Measurements from ENCODE around the gene CREM. TPM values are rescaled to one million over a fixed set of nuclear protein-coding genes. Genes with fewer than 3 reads are reported as not detected.

The CREM gene
- total RNA-seq, 1 experiment from 2014 or later = 38.8 TPM

DNA sequence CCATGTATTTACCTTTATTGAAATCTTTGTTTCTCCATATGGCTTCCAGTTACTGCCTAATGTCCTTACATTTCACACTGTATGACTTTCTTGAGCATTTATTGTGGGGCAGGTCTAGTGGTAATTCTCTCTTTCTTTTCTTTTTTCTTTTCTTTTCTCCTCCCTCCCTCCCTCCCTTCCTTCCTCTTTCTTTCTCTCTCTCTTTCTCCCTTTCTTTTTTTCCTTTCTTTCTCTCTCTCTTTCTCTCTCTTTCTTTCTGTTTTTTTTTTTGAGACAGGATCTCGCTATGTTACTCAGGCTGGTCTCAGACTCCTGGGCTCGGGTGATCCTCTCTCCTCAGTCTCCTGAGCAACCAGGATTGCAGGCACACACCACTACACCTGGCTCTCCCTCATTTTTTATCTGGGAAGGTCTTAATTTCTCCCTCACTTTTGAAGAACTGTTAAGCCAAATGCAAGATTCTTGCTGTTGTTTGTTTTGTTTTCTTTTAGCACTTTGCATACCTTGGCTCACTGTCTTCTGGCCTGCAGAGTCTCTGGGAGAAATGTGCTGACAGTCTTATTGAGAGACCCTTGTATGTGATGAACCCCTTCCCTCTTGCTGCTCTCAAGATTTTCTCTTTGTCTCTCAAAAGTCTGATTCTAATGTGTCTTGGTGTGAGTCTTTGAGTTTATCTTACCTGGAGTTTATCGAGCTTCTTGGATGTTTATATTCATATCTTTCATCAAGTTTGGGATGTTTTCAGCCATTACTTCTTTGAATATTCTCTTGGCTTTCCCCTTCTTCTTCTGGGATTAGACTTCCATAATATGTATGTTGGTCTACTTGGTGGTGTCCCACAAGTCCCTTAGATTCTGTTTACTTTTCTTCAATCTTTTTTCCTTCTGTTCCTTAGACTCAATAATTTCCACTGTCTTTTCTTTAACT is 130.7 kb downstream of the CREM start:
- Histone ChIP-seq H3K4me2 (ENCODE audit: low read depth, low read length, poor library complexity, severe bottlenecking) (no peak overlapping the region), H3K9me2 (replicated peaks; ENCODE audit: insufficient read depth, low read length) (no peaks in the 10 kb centered on the region), H3K4me3 (ENCODE audit: low read length) (no peak overlapping the region), H3K27me3 (ENCODE audit: low read length) (no peaks in the 10 kb centered on the region), H3K36me3 (ENCODE audit: insufficient read depth, low read length) (no peaks in the 10 kb centered on the region), H3K9ac (ENCODE audit: low read length) (no peak overlapping the region), H3K27ac (ENCODE audit: low read length) (no peak overlapping the region), H3K4me1 (ENCODE audit: low read length) (no peaks in the 10 kb centered on the region), H4K20me1 (ENCODE audit: insufficient read depth, low read depth, low read length) (no peaks in the 10 kb centered on the region), H3K9me3 (ENCODE audit: low read length) (0 out of 2 replicates have a peak, but pooled peaks cover 4% of the 10 kb centered on the region), H2AFZ (ENCODE audit: low read length) (no peak overlapping the region), H3K79me2 (ENCODE audit: low read length) (no peaks in the 10 kb centered on the region)
- no peak for DNase-seq

DNA sequence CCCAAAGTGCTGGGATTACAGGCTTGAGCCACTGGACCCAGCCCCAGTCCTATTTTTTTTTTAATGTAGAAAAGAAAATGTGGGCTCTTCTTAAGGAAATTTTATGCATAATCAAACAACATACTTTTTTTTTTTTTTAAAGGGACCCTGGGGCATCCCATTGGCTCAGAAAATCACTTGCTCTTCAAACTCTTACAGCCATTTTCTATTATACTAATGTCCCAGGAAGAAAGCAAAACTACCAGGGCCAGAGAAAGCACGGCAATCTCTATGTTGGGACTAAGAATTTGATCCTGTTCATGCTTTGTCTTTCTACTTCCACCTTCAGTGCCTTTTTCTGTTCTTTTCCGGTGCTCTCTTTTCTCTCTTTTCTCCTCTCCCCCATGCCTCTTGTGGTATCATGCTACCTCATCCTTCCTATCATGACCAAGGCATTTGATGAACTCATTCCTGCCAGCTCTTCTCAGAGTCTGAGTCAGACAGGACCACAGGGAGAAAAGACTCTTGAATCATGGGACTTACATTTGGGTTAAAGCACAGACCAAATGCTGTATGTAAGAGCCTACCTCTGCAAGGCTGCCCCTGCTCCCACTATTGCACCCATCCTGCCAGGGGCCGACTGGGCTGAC is 133.2 kb downstream of the CREM start:
- Histone ChIP-seq H2AFZ (ENCODE audit: low read length) (no peak overlapping the region), H3K4me1 (ENCODE audit: low read length) (no peaks in the 10 kb centered on the region), H3K9ac (ENCODE audit: low read length) (no peak overlapping the region)

DNA sequence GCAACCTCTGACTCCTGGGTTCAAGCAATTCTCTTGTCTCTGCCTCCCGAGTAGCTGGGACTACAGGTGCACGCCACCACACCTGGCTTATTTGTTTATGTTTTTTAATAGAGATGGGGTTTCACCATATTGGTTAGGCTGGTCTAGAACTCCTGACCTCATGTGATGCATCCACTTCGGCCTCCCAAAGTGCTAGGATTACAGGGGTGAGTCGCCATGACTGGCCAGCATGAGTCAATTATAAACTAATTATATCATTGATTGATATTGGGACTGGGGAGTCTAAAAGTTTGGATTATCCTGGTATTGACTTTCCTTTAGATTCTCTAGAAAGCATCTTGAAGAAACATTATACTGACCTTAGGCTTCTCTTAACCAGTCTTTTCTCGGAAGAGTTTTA is 135.8 kb downstream of the CREM start:
- no peak for DNase-seq
- Histone ChIP-seq H3K9ac (ENCODE audit: low read length) (no peak overlapping the region), H4K20me1 (ENCODE audit: insufficient read depth, low read depth, low read length) (no peaks in the 10 kb centered on the region), H3K4me2 (ENCODE audit: low read depth, low read length, poor library complexity, severe bottlenecking) (no peak overlapping the region), H3K36me3 (ENCODE audit: insufficient read depth, low read length) (no peaks in the 10 kb centered on the region), H2AFZ (ENCODE audit: low read length) (no peak overlapping the region), H3K4me1 (ENCODE audit: low read length) (no peaks in the 10 kb centered on the region), H3K27me3 (ENCODE audit: low read length) (no peaks in the 10 kb centered on the region), H3K79me2 (ENCODE audit: low read length) (no peaks in the 10 kb centered on the region), H3K9me2 (replicated peaks; ENCODE audit: insufficient read depth, low read length) (no peaks in the 10 kb centered on the region), H3K4me3 (ENCODE audit: low read length) (no peak overlapping the region), H3K9me3 (ENCODE audit: low read length) (0 out of 2 replicates have a peak, but pooled peaks cover under 1% of the 10 kb centered on the region), H3K27ac (ENCODE audit: low read length) (no peak overlapping the region)

More for the DNA sequence above, 133.2 kb downstream of the CREM start:
- Histone ChIP-seq H3K4me3 (ENCODE audit: low read length) (no peak overlapping the region), H3K4me2 (ENCODE audit: low read depth, low read length, poor library complexity, severe bottlenecking) (no peak overlapping the region), H3K9me3 (ENCODE audit: low read length) (0 out of 2 replicates have a peak, but pooled peaks cover 4% of the 10 kb centered on the region), H3K27ac (ENCODE audit: low read length) (no peak overlapping the region), H3K79me2 (ENCODE audit: low read length) (no peaks in the 10 kb centered on the region), H4K20me1 (ENCODE audit: insufficient read depth, low read depth, low read length) (no peaks in the 10 kb centered on the region), H3K9me2 (replicated peaks; ENCODE audit: insufficient read depth, low read length) (no peaks in the 10 kb centered on the region), H3K36me3 (ENCODE audit: insufficient read depth, low read length) (no peaks in the 10 kb centered on the region), H3K27me3 (ENCODE audit: low read length) (no peaks in the 10 kb centered on the region)
- no peak for DNase-seq

Small RNAs within 50 kb of the gene (small RNA-seq; reads per million reads assigned to genes)
- not detected for gene MIR3611
- gene RNU6-1167P = not detected
- gene RNU6-794P = not detected
- not detected for gene RNU7-77P

Other genes starting within 250 kb of the CREM start
- 14.1 and 15.9 TPM in 2 replicates for gene CUL2, start 36.5 kb upstream of the CREM start, total RNA-seq (2014; rRNA removed; shearing (Covaris generic); ENCODE audit: low replicate concordance)
- 19.4 and 25.3 TPM in 2 replicates for gene CCNY, start 209.7 kb downstream of the CREM start, total RNA-seq (2014; rRNA removed; shearing (Covaris generic); ENCODE audit: low replicate concordance)

All from Karpas-422 (cell line).